ENCODE data around the gene SMIM43.

SMIM43 gene

GRCh38 chr4:121724671-121725070, 40.3 kb downstream of the SMIM43 start:
- no peak for DNase-seq (ENCODE audit: extremely low read depth, insufficient read length)
- Histone ChIP-seq H3K27me3 (replicated peaks; ENCODE audit: control insufficient read depth, insufficient read depth, low read length) (no peaks in the 10 kb centered on the region), H3K36me3 (ENCODE audit: control insufficient read depth, insufficient read depth, low read length) (no peaks in the 10 kb centered on the region), H3K4me3 (replicated peaks; ENCODE audit: low read depth, low read length) (no peak overlapping the region)
- TF ChIP-seq CTCF (IDR thresholded peaks at IDR 0.05; ENCODE audit: insufficient read depth, low read length, poor library complexity, severe bottlenecking): no peak

- H3K4me3 ChIP-seq (replicated peaks; ENCODE audit: low read depth, low read length): no peak overlapping the region
- no peak for DNase-seq (ENCODE audit: extremely low read depth, insufficient read length)
- H3K27me3 ChIP-seq (replicated peaks; ENCODE audit: control insufficient read depth, insufficient read depth, low read length): no peaks in the 10 kb centered on the region
- no peaks in the 10 kb centered on the region for H3K36me3 ChIP-seq (ENCODE audit: control insufficient read depth, insufficient read depth, low read length)
- no peak for TF ChIP-seq CTCF (IDR thresholded peaks at IDR 0.05; ENCODE audit: insufficient read depth, low read length, poor library complexity, severe bottlenecking)
These were observed 43.3 kb downstream of the SMIM43 start for GRCh38 chr4:121721700-121722099.

GRCh38 chr4:121720109-121720508, 44.9 kb downstream of the SMIM43 start:
- H3K27me3 ChIP-seq (replicated peaks; ENCODE audit: control insufficient read depth, insufficient read depth, low read length): no peaks in the 10 kb centered on the region
- no peak overlapping the region for H3K4me3 ChIP-seq (replicated peaks; ENCODE audit: low read depth, low read length)
- no peak for DNase-seq (ENCODE audit: extremely low read depth, insufficient read length)
- no peak for TF ChIP-seq CTCF (IDR thresholded peaks at IDR 0.05; ENCODE audit: insufficient read depth, low read length, poor library complexity, severe bottlenecking)
- no peaks in the 10 kb centered on the region for H3K36me3 ChIP-seq (ENCODE audit: control insufficient read depth, insufficient read depth, low read length)

DNA sequence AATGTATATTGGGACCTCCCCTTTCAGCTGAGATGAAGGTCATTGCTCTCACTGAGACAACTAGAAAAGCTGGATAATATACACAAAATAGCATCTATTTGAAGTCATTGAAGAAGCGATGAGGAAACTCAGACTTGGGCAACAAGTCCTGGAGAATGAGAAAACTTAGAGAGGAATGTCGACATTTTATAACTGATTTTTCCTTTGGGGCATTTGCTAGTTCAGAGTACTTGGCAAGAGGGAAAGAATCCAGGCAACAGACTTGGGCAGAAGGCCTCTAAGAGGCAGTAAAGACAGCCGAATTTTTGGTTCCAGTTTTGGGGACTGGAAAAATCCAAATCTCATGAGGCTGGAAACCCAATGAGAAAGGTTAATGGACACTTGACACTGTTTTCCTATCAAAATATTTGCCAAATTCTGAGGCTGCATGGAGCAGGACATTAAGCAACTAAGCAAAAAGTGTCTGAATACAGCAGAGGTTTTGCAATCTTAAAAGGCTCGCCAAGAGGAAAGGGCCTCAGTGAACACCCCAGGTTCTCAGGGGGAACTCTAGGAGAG, 47.2 kb downstream of the SMIM43 start:
- no peaks in the 10 kb centered on the region for H3K27me3 ChIP-seq (replicated peaks; ENCODE audit: control insufficient read depth, insufficient read depth, low read length)
- TF ChIP-seq CTCF (IDR thresholded peaks at IDR 0.05; ENCODE audit: insufficient read depth, low read length, poor library complexity, severe bottlenecking): no peak
- no peak for DNase-seq (ENCODE audit: extremely low read depth, insufficient read length)
- no peaks in the 10 kb centered on the region for H3K36me3 ChIP-seq (ENCODE audit: control insufficient read depth, insufficient read depth, low read length)
- H3K4me3 ChIP-seq (replicated peaks; ENCODE audit: low read depth, low read length): no peak overlapping the region

DNA sequence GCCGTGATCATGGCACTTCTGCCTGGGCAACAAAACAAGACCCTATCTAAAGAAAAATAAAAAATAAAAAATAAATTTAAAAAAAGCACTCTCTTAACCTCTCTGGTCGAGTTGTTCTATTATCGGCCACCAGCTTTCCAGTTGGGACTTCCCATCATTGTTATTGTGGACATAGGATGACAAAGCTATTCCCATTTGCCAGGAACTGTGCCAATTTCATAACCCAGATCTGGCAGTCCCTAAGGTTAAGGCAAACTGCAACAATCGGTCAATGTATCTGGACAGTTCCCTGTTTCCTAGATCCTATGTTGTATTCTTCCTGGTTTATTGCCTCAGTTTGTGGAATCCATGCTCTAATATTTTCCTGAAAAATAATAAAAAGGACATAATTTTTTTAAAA, 50.4 kb downstream of the SMIM43 start:
- Histone ChIP-seq H3K27me3 (replicated peaks; ENCODE audit: control insufficient read depth, insufficient read depth, low read length) (no peaks in the 10 kb centered on the region), H3K36me3 (ENCODE audit: control insufficient read depth, insufficient read depth, low read length) (no peaks in the 10 kb centered on the region), H3K4me3 (replicated peaks; ENCODE audit: low read depth, low read length) (no peak overlapping the region)
- TF ChIP-seq CTCF (IDR thresholded peaks at IDR 0.05; ENCODE audit: insufficient read depth, low read length, poor library complexity, severe bottlenecking): no peak
- no peak for DNase-seq (ENCODE audit: extremely low read depth, insufficient read length)

- Histone ChIP-seq H3K4me3 (replicated peaks; ENCODE audit: low read depth, low read length) (no peak overlapping the region), H3K36me3 (ENCODE audit: control insufficient read depth, insufficient read depth, low read length) (no peaks in the 10 kb centered on the region), H3K27me3 (replicated peaks; ENCODE audit: control insufficient read depth, insufficient read depth, low read length) (no peaks in the 10 kb centered on the region)
- DNase-seq (ENCODE audit: extremely low read depth, insufficient read length): no peak
- no peak for TF ChIP-seq CTCF (IDR thresholded peaks at IDR 0.05; ENCODE audit: insufficient read depth, low read length, poor library complexity, severe bottlenecking)
These were observed 52.2 kb downstream of the SMIM43 start for GRCh38 chr4:121712783-121713182.

Measured in GM06990 (cell line).